HG02852 (cell line): Measurements from ENCODE around the gene VASP.

Source experiments
- ATAC-seq: cut with Tn5 transposase; IDR thresholded peaks from one replicate; pipeline ENCODE4 v1.9.1; 2021; ENCODE audit warnings: mild to moderate bottlenecking, moderate library complexity; ENCODE audit not compliant: unreplicated experiment

The VASP gene

GRCh38 chr19:45547965-45548609, 40.8 kb downstream of the VASP start:
- ATAC-seq, result no peak

GRCh38 chr19:45553464-45553863, 46.2 kb downstream of the VASP start:
- no peak for ATAC-seq

GRCh38 chr19:45554481-45554880, 47.2 kb downstream of the VASP start:
- no peak for ATAC-seq

- no peak for ATAC-seq
These were observed 49.6 kb downstream of the VASP start for GRCh38 chr19:45556835-45557234.

GRCh38 chr19:45558399-45558878, 51.2 kb downstream of the VASP start:
- no peak for ATAC-seq

- ATAC-seq, result no peak
These were observed 52.8 kb downstream of the VASP start for GRCh38 chr19:45560038-45560437.

- no peak for ATAC-seq
These were observed 53.4 kb downstream of the VASP start for GRCh38 chr19:45560686-45561085.

- no peak for ATAC-seq
These were observed 57.0 kb downstream of the VASP start for GRCh38 chr19:45564131-45564780.

GRCh38 chr19:45567609-45568008, 60.3 kb downstream of the VASP start:
- ATAC-seq, result no peak

GRCh38 chr19:45568732-45569131, 61.5 kb downstream of the VASP start:
- no peak for ATAC-seq

GRCh38 chr19:45569619-45570421, 62.5 kb downstream of the VASP start:
- no peak for ATAC-seq

- no peak for ATAC-seq
These were observed 64.4 kb downstream of the VASP start for GRCh38 chr19:45571457-45572220.

GRCh38 chr19:45574526-45574925, 67.2 kb downstream of the VASP start:
- no peak for ATAC-seq

GRCh38 chr19:45575216-45575615, 67.9 kb downstream of the VASP start:
- no peak for ATAC-seq
